GM19397 (cell line): ENCODE measurements around the gene CIZ1.

ENCODE experiments used
- ATAC-seq: cut with Tn5 transposase; IDR thresholded peaks from one replicate; pipeline ENCODE4 v1.9.1; 2021; ENCODE audit warnings: mild to moderate bottlenecking, moderate library complexity; ENCODE audit not compliant: unreplicated experiment

The CIZ1 gene

GRCh38 chr9:128164307-128164885 lies 27.0 kb downstream of the CIZ1 start:
- no peak for ATAC-seq

GRCh38 chr9:128163523-128164306 lies 27.7 kb downstream of the CIZ1 start:
- no peak for ATAC-seq

- ATAC-seq = no peak
Measured at GRCh38 chr9:128163027-128163515, 28.3 kb downstream of the CIZ1 start.

GRCh38 chr9:128162215-128163026 lies 29.0 kb downstream of the CIZ1 start:
- no peak for ATAC-seq

GRCh38 chr9:128161215-128161902 lies 30.0 kb downstream of the CIZ1 start:
- no peak for ATAC-seq

GRCh38 chr9:128160603-128160987 lies 30.8 kb downstream of the CIZ1 start:
- ATAC-seq = peak; percentile 3

- ATAC-seq = peak; percentile 79
Measured at GRCh38 chr9:128159784-128160602, 31.4 kb downstream of the CIZ1 start, which contains the start of gene BBLN. Gene BBLN, plus strand, starts transcription at chr9:128160265. Its CDS starts 143 bp downstream, at chr9:128160408.

- ATAC-seq = no peak
Measured at GRCh38 chr9:128159522-128159783, 31.9 kb downstream of the CIZ1 start.

GRCh38 chr9:128155736-128156500 lies 35.5 kb downstream of the CIZ1 start:
- ATAC-seq = no peak

GRCh38 chr9:128153947-128154695 lies 37.3 kb downstream of the CIZ1 start:
- no peak for ATAC-seq

- no peak for ATAC-seq
Measured at GRCh38 chr9:128153060-128153946, 38.1 kb downstream of the CIZ1 start.

GRCh38 chr9:128152133-128153059 lies 39.0 kb downstream of the CIZ1 start:
- ATAC-seq = no peak

- ATAC-seq = no peak
Measured at GRCh38 chr9:128151309-128152132, 39.9 kb downstream of the CIZ1 start.

DNA sequence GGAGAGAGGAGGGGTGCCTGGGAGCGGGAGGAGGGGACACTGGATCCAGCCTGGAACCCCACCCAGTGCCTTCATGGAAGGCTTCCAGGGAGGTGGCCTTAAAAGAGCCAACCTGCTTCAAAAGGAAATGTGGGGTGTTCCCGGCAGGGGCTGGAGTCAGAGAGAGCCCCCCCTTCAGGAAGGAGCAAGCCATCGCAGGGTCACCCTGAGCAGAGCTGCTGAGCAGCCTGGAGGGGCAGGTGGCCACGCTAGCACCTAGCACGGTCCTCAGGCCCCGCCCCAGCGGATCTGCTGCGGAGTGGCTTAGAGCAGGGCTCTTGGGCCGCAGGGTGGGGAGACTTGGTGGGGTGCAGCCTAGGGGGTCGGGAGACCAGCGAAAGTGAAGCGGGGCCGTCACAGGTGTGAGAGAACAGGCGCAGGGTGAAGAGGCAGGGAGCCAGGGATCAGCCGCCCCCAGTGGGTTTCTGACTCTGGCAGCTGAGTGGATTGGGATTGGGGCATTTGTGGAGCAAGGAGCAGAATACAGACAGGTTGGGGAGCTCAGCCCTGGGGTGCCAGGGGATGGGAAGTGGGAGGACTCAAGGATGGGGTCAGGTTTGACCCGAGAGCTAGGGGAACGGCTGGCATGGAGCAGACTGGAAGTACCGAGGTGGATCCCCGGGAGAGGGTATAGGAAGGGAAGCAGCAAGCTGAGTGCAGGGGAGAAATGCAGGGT lies 40.6 kb downstream of the CIZ1 start:
- no peak for ATAC-seq

DNA sequence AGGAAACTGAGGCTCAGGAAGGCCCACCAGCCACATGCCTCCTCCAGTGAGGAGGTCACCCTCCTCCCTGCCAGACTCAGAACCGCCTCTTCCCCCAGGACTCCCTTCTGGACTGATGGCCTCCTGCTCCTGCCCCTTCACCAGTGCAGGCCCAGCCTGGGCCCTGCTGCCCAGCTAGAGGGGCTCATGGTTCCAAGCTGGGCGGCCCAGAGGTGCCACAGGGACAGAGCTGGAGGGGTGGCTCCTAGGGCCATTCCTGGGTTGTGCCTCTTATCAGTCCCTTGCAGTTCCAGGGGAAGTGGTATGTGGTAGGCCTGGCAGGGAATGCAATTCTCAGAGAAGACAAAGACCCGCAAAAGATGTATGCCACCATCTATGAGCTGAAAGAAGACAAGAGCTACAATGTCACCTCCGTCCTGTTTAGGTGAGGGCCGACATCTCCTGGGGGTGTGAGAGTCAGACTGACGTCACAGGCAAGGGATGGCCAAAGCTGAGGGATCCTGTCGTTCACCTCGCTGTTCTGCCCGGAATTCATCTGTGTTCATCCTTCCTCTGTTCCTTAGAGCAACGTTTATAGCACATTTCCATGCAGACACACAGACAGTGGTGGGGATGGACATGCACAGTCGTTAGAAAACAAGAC lies 41.3 kb downstream of the CIZ1 start:
- ATAC-seq = no peak
